HG03039 (cell line): ENCODE data around the gene SLC66A2.

Experiments
- ATAC-seq: cut with Tn5 transposase; IDR thresholded peaks from one replicate; pipeline ENCODE4 v1.9.1; 2021; ENCODE audit warnings: mild to moderate bottlenecking, moderate library complexity; ENCODE audit not compliant: unreplicated experiment

Gene SLC66A2

DNA sequence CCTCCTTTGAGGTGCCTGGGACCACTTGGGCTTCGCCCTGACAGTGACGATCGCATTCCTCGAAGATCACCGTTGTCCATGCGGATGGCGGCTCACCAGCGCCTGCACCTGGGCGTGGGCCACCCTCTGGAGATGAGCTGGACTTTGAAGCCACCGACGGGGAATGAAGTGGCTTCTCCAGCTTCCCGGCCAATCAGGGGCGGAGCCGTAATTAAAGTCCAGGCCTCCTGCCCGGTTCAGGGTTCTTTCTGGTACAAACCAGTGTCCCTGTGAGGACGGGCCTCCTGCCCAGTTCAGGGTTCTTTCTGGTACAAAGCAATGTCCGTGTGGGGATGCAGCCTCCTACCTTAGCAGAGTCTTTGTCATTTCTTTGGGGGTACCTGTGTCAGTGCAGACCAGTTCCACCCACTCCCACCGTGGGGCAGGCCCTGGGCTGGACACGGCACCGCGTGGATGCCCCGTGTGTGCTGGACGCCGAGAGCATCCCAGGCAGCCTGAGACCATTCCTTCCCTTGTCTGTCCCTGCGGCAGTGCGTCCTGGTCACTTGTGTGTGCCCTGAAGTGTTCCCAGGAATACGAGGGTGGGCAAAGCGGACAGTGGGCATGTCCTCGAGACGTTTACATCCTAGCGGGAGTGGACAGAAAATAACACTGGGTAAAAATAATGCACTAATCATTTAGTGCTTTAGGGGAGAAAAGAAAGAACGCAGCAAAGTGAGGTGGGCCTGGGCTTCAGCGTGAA is 98.7 kb downstream of the SLC66A2 start:
- ATAC-seq = no peak
